H9 (cell line): ENCODE measurements around the gene ST14. TPM values are rescaled to one million over a fixed set of nuclear protein-coding genes. Genes with fewer than 3 reads are reported as not detected.

Experiments
- DNase-seq: peaks from one replicate; pipeline ENCODE4 v3.0.0-alpha.2; 2017
- H2AFZ ChIP-seq: one replicate; pipeline ENCODE4 v1.6.1; 2013; ENCODE audit warnings: mild to moderate bottlenecking, low read length, control low read depth, moderate library complexity
- H2AK5ac ChIP-seq: 2 replicates; pipeline ENCODE4 v1.6.1; 2013; ENCODE audit warnings: low read length, control low read depth, mixed read lengths; ENCODE audit not compliant: insufficient read length
- H2BK120ac ChIP-seq: one replicate; pipeline ENCODE4 v1.6.1; 2013; ENCODE audit warnings: low read depth, mild to moderate bottlenecking, low read length, control low read depth, inconsistent platforms; ENCODE audit not compliant: poor library complexity, severe bottlenecking
- H2BK12ac ChIP-seq: 2 replicates; pipeline ENCODE4 v1.6.1; 2013; ENCODE audit warnings: low read length, control low read depth, mixed read lengths, low read depth; ENCODE audit not compliant: insufficient read length
- H2BK15ac ChIP-seq: 2 replicates; pipeline ENCODE4 v1.6.1; 2013; ENCODE audit warnings: low read depth, low read length, control low read depth
- H2BK20ac ChIP-seq: one replicate; pipeline ENCODE4 v1.6.1; 2013; ENCODE audit warnings: low read depth, mild to moderate bottlenecking, low read length, control low read depth, inconsistent platforms; ENCODE audit not compliant: poor library complexity, severe bottlenecking
- H2BK5ac ChIP-seq: 2 replicates; pipeline ENCODE4 v1.6.1; 2013; ENCODE audit warnings: low read length, control low read depth, mixed read lengths; ENCODE audit not compliant: insufficient read length
- H3K14ac ChIP-seq: 2 replicates; pipeline ENCODE4 v1.6.1; 2013; ENCODE audit warnings: low read length, control low read depth; ENCODE audit not compliant: insufficient read depth
- H3K18ac ChIP-seq: 2 replicates; pipeline ENCODE4 v1.6.1; 2013; ENCODE audit warnings: low read depth, mild to moderate bottlenecking, mixed read lengths, low read length, control low read depth; ENCODE audit not compliant: insufficient read length
- H3K23ac ChIP-seq: 2 replicates; pipeline ENCODE4 v1.6.1; 2013; ENCODE audit warnings: low read length, control low read depth, mixed read lengths, low read depth; ENCODE audit not compliant: insufficient read length
- H3K23me2 ChIP-seq: 2 replicates; pipeline ENCODE4 v1.6.1; 2013; ENCODE audit warnings: low read depth, mild to moderate bottlenecking, mixed read lengths, low read length, control low read depth; ENCODE audit not compliant: insufficient read length, poor library complexity, severe bottlenecking
- H3K27ac ChIP-seq: 2 replicates; pipeline ENCODE4 v1.5.1; 2013; ENCODE audit warnings: low read length, control low read depth, mixed read lengths, low read depth; ENCODE audit not compliant: insufficient read length
- H3K27me3 ChIP-seq: 2 replicates; pipeline ENCODE4 v1.6.1; 2013; ENCODE audit warnings: low read length, control low read depth, inconsistent platforms; ENCODE audit not compliant: insufficient read depth
- H3K4ac ChIP-seq: 2 replicates; pipeline ENCODE4 v1.6.1; 2013; ENCODE audit warnings: low read depth, mild to moderate bottlenecking, control low read depth, inconsistent platforms, low read length, moderate library complexity
- H3K4me1 ChIP-seq: 2 replicates; pipeline ENCODE4 v1.6.1; 2013; ENCODE audit warnings: low read length, control low read depth, inconsistent platforms; ENCODE audit not compliant: insufficient read depth
- H3K4me2 ChIP-seq: 2 replicates; pipeline ENCODE4 v1.6.1; 2013; ENCODE audit warnings: low read length, control low read depth, mixed read lengths; ENCODE audit not compliant: insufficient read length, insufficient read depth
- H3K56ac ChIP-seq: 2 replicates; pipeline ENCODE4 v1.6.1; 2013; ENCODE audit warnings: low read depth, mild to moderate bottlenecking, mixed read lengths, low read length, control low read depth; ENCODE audit not compliant: insufficient read length
- H3K79me1 ChIP-seq: 2 replicates; pipeline ENCODE4 v1.6.1; 2013; ENCODE audit warnings: low read depth, mild to moderate bottlenecking, moderate library complexity, low read length, control low read depth, inconsistent platforms; ENCODE audit not compliant: insufficient read depth, poor library complexity, severe bottlenecking
- H3K79me2 ChIP-seq: 2 replicates; pipeline ENCODE4 v1.6.1; 2013; ENCODE audit warnings: low read length, control low read depth, inconsistent platforms; ENCODE audit not compliant: insufficient read depth
- H3K9ac ChIP-seq: 2 replicates; pipeline ENCODE4 v1.6.1; 2013; ENCODE audit warnings: low read length, control low read depth, mixed read lengths; ENCODE audit not compliant: insufficient read length; ENCODE audit errors: extremely low read depth
- H3K9me3 ChIP-seq: one replicate; pipeline ENCODE4 v1.6.1; 2013; ENCODE audit warnings: low read depth, low read length, inconsistent platforms; ENCODE audit not compliant: control insufficient read depth
- H3T11ph ChIP-seq: one replicate; pipeline ENCODE4 v1.6.1; 2013; ENCODE audit warnings: mild to moderate bottlenecking, low read length, control low read depth, inconsistent platforms
- H4K20me1 ChIP-seq: one replicate; pipeline ENCODE4 v1.6.1; 2013; ENCODE audit not compliant: control insufficient read depth, insufficient read length, insufficient read depth
- H4K5ac ChIP-seq: 2 replicates; pipeline ENCODE4 v1.6.1; 2013; ENCODE audit warnings: low read depth, mild to moderate bottlenecking, mixed read lengths, low read length, control low read depth; ENCODE audit not compliant: insufficient read length
- H4K8ac ChIP-seq: replicated peaks from 2 replicates; pipeline ENCODE4 v1.6.1; 2013; ENCODE audit warnings: low read length, control low read depth, mixed read lengths, low read depth; ENCODE audit not compliant: insufficient read length
- H4K91ac ChIP-seq: 2 replicates; pipeline ENCODE4 v1.6.1; 2013; ENCODE audit warnings: low read depth, mild to moderate bottlenecking, moderate library complexity, mixed read lengths, low read length, control low read depth; ENCODE audit not compliant: insufficient read length
- H3K27ac Mint-ChIP-seq, 3 experiments: 2 replicates in 2 of 3; 3 replicates in 1 of 3; pipeline ENCODE4 v1.8.0; 2020 to 2021; ENCODE audit warnings: mixed read lengths in 3 of 3, mild to moderate bottlenecking in 1 of 3, moderate library complexity in 1 of 3
- H3K27me3 Mint-ChIP-seq: 2 replicates; pipeline ENCODE4 v1.8.0; 2021; ENCODE audit warnings: low read depth, mild to moderate bottlenecking, moderate library complexity, mixed read lengths
- H3K36me3 Mint-ChIP-seq, 3 experiments: 2 replicates in 2 of 3; 3 replicates in 1 of 3; pipeline ENCODE4 v1.8.0; 2020 to 2021; ENCODE audit warnings: low read depth in 3 of 3, mixed read lengths in 3 of 3; ENCODE audit not compliant: insufficient read depth in 1 of 3
- H3K4me1 Mint-ChIP-seq, 2 experiments: 2 replicates each; pipeline ENCODE4 v1.8.0; 2020; ENCODE audit warnings: mixed read lengths in 2 of 2
- H3K4me3 Mint-ChIP-seq, 2 experiments: 2 replicates in 1 of 2; 3 replicates in 1 of 2; pipeline ENCODE4 v1.8.0; 2020 to 2021; ENCODE audit warnings: mild to moderate bottlenecking in 2 of 2, mixed read lengths in 2 of 2, moderate library complexity in 1 of 2
- H3K9me3 Mint-ChIP-seq, 2 experiments: 2 replicates in 1 of 2; 3 replicates in 1 of 2; pipeline ENCODE4 v1.8.0; 2020; ENCODE audit warnings: mild to moderate bottlenecking in 2 of 2, mixed read lengths in 2 of 2, moderate library complexity in 1 of 2
- WGBS: extraction: QIAGEN DNeasy Blood & Tissue Kit; methylation state at CpG from one replicate; pipeline ENCODE4 v1.1.7; 2013; ENCODE audit warnings: missing lambda C conversion rate, low lambda C conversion rate, mixed read lengths; ENCODE audit not compliant: insufficient read length; ENCODE audit errors: extremely low coverage; 5-methylcytosine and 5-hydroxymethylcytosine counted together
- total RNA-seq: library from RNA; stranded (reverse); gene quantifications from 2 replicates; pipeline ENCODE4 v1.2.1, GENCODE V29; 2021
- TF ChIP-seq, protein P1 (sequence below): fragments of 200-600 bp; sonication (generic); conservative IDR thresholded peaks from 3 replicates; pipeline ENCODE4 v1.8.0; 2021; ENCODE audit warnings: antibody characterized with exemption, mild to moderate bottlenecking

ST14 gene
- total RNA-seq, 1 experiment from 2014 or later: 22.4 TPM

DNA sequence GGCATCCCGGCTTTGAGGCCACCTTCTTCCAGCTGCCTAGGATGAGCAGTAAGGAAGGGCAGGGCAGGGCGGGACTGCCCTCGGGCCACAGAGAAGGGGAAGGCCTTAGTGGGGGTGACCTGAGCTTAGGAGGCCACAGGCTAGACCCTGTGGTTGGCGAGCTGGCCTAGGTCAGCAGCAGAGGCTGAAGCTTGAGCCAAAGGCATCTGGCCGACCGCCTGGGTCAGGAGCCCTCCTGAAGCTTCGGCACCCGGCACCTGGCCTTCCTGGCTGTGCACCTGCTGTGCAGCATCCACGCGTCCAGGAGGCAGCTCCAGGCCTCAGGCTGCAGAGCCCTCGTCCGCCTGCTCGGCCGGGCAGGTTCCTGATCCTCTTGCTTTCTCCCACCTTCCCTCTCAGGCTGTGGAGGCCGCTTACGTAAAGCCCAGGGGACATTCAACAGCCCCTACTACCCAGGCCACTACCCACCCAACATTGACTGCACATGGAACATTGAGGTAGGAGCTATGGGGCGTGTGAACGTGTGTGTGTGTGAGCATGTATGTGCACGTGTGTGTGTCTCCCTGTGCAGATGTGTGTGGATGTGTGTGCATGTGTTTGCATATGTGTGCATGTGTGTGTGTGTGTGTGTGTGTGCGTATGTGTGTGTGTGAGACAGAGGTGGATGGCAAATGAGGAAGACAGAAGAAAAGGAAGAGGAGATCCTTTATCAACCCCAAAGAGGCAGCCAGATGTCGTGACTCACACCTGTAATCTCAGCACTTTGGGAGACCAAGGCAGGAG, 34.9 kb downstream of the ST14 start:
- H2BK5ac ChIP-seq: no peak overlapping the region
- H4K8ac ChIP-seq: no peak overlapping the region
- TF ChIP-seq, protein P1, sequence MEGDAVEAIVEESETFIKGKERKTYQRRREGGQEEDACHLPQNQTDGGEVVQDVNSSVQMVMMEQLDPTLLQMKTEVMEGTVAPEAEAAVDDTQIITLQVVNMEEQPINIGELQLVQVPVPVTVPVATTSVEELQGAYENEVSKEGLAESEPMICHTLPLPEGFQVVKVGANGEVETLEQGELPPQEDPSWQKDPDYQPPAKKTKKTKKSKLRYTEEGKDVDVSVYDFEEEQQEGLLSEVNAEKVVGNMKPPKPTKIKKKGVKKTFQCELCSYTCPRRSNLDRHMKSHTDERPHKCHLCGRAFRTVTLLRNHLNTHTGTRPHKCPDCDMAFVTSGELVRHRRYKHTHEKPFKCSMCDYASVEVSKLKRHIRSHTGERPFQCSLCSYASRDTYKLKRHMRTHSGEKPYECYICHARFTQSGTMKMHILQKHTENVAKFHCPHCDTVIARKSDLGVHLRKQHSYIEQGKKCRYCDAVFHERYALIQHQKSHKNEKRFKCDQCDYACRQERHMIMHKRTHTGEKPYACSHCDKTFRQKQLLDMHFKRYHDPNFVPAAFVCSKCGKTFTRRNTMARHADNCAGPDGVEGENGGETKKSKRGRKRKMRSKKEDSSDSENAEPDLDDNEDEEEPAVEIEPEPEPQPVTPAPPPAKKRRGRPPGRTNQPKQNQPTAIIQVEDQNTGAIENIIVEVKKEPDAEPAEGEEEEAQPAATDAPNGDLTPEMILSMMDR: no peak
- WGBS: no CpG with 5 or more reads among the region's 21 CpGs
- no peak overlapping the region for H2BK15ac ChIP-seq
- H2AK5ac ChIP-seq: no peak overlapping the region
- H3K18ac ChIP-seq: no peak overlapping the region
- no peak overlapping the region for H2BK120ac ChIP-seq
- H3K4me2 ChIP-seq: no peak overlapping the region
- no peaks in the 10 kb centered on the region for H3K9me3 ChIP-seq
- H3K23ac ChIP-seq: no peak overlapping the region
- Mint-ChIP-seq H3K4me1 (no peaks in the 10 kb centered on the region), H3K36me3 (peaks cover 0 to 15% (median 4%) of the 10 kb centered on the region in 3 experiments; a peak in 5 of 7 replicates), H3K27me3 (no peaks in the 10 kb centered on the region), H3K9me3 (no peaks in the 10 kb centered on the region), H3K4me3 (no peak overlapping the region), H3K27ac (no peak overlapping the region; a peak in 1 of 7 replicates)
- H2BK20ac ChIP-seq: no peak overlapping the region
- no peaks in the 10 kb centered on the region for H4K20me1 ChIP-seq
- H3T11ph ChIP-seq: no peak overlapping the region
- no peak overlapping the region for H4K5ac ChIP-seq
- no peak overlapping the region for H3K9ac ChIP-seq
- H3K4me1 ChIP-seq: no peaks in the 10 kb centered on the region
- no peaks in the 10 kb centered on the region for H3K23me2 ChIP-seq
- H4K91ac ChIP-seq: no peak overlapping the region
- H3K14ac ChIP-seq: no peak overlapping the region
- H3K4ac ChIP-seq: no peak overlapping the region
- no peak overlapping the region for H2AFZ ChIP-seq
- DNase-seq: no peak
- no peaks in the 10 kb centered on the region for H3K79me1 ChIP-seq
- H2BK12ac ChIP-seq: no peak overlapping the region
- no peaks in the 10 kb centered on the region for H3K27me3 ChIP-seq
- no peaks in the 10 kb centered on the region for H3K79me2 ChIP-seq
- no peak overlapping the region for H3K56ac ChIP-seq
- H3K27ac ChIP-seq: no peak overlapping the region
